ENCODE results near the gene OLR1.

Gene OLR1

DNA sequence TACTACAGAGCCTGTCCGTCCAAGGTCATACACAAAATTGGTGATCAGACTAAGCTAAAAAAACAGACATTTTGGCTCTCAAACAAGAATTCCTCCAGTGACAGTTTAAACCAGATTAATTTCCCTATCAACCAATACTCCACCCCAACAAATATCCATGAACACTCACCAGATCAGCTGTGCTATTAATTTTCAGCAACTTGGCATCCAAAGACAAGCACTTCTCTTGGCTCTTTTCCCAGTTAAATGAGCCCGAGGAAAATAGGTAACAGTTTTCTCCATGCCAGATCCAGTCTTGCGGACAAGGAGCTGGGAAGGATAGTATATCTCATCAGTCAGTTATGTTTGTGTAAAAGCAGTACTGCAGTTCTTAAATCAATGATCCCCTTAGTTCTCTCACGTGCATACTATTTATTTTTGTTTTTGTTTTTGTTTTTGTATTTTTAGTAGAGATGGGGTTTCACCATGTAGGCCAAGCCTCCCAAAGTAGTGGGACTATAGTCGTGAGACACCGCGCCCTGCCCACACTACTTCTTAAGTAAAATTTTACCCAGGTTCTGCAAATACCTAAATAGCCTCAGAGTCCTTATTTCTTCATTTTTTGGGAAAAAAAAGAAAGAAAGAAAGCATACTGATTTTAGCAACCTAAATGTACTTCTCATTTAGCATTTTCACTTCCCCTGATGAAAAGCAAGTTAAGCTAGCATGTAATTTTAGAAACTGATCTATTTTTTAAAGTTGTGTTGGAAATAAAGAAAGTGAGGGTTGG lies 11.1 kb downstream of the OLR1 start:
- DNase-seq (ENCODE audit: low read depth), result no peak
- TF ChIP-seq CTCF (conservative IDR thresholded peaks at IDR 0.05; ENCODE audit: low read length), result no peak
- H3K4me3 ChIP-seq (ENCODE audit: low read length), result no peak overlapping the region

DNA sequence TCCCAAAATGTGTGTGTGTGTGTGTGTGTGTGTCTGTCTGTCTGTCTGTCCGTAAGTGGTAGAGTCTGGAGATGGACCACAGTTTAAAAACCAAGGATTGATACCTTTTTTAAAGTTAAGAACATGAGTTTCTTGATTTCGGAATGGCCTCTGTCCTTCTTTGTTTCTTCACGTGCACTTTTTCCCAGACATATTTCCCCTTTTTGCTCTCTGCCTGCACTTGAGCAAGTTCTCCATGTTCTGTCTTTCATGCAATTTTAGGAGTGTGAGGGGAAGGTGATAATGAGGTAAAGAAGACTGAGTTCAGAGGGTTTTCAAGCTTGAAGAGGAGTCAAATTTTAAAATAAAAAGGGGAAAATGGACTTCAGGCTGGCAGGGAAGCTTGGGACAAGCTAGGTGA lies 12.7 kb downstream of the OLR1 start:
- no peak for DNase-seq (ENCODE audit: low read depth)
- no peak overlapping the region for H3K4me3 ChIP-seq (ENCODE audit: low read length)
- no peak for TF ChIP-seq CTCF (conservative IDR thresholded peaks at IDR 0.05; ENCODE audit: low read length)

DNA sequence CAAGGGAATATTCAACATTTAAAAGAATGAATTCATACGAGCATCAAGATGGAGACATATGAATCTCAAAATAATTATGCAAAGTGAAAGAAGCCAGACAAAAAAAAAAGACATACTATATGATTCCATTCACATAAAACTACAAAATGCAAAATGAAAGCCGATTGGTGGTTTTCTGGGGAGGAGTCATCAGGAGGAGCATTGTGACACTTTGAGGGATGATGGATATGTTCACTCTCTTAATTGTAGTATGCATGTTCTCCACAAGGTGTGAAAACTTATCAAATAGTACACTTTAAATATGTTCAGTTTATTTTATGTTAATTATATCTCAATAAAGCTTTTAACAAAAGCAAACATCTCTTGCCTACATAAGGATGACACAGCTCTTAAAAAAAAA lies 13.5 kb downstream of the OLR1 start:
- no peak overlapping the region for H3K4me3 ChIP-seq (ENCODE audit: low read length)
- no peak for TF ChIP-seq CTCF (conservative IDR thresholded peaks at IDR 0.05; ENCODE audit: low read length)
- DNase-seq (ENCODE audit: low read depth), result no peak

- DNase-seq (ENCODE audit: low read depth), result no peak
- no peak overlapping the region for H3K4me3 ChIP-seq (ENCODE audit: low read length)
- no peak for TF ChIP-seq CTCF (conservative IDR thresholded peaks at IDR 0.05; ENCODE audit: low read length)
Observed at GRCh38 chr12:10155966-10156365, 16.0 kb downstream of the OLR1 start.

- DNase-seq (ENCODE audit: low read depth), result no peak
- no peak overlapping the region; the same call in 1 of the 2 replicates for H3K4me3 ChIP-seq (ENCODE audit: low read length)
- no peak for TF ChIP-seq CTCF (conservative IDR thresholded peaks at IDR 0.05; ENCODE audit: low read length)
Observed at GRCh38 chr12:10154145-10154496, 17.8 kb downstream of the OLR1 start.

GRCh38 chr12:10153271-10154144 lies 18.4 kb downstream of the OLR1 start:
- H3K4me3 ChIP-seq (ENCODE audit: low read length), result peak overlapping the region; percentile 58
- DNase-seq (ENCODE audit: low read depth), result peak; percentile 69
- peak; percentile 76 for TF ChIP-seq CTCF (conservative IDR thresholded peaks at IDR 0.05; ENCODE audit: low read length)

- no peak overlapping the region for H3K4me3 ChIP-seq (ENCODE audit: low read length)
- no peak for TF ChIP-seq CTCF (conservative IDR thresholded peaks at IDR 0.05; ENCODE audit: low read length)
- DNase-seq (ENCODE audit: low read depth), result no peak
Observed at GRCh38 chr12:10151621-10152020, 20.3 kb downstream of the OLR1 start.
